KOPT-K1 (cell line): Measurements from ENCODE around the gene PLP1.
"Not testable (repeated sequence)": the region's sequence is repeated elsewhere in the genome, so short reads cannot be mapped to it uniquely, and the experiment has no call there.

ENCODE experiments used
- H3K27ac ChIP-seq: fragments of 200-600 bp; sonication (generic); 2 replicates; pipeline ENCODE4 v1.5.1; 2016; ENCODE audit warnings: antibody characterized with exemption, mild to moderate bottlenecking, low read depth, low read length; ENCODE audit not compliant: poor library complexity, severe bottlenecking
- H3K36me3 ChIP-seq: fragments of 200-600 bp; sonication (generic); 2 replicates; pipeline ENCODE4 v1.5.1; 2017; ENCODE audit warnings: antibody characterized with exemption, mild to moderate bottlenecking, low read length, moderate library complexity; ENCODE audit not compliant: insufficient read depth
- H3K9me3 ChIP-seq: fragments of 200-600 bp; sonication (generic); 2 replicates; pipeline ENCODE4 v1.5.1; 2017; ENCODE audit warnings: antibody characterized with exemption, low read length, mild to moderate bottlenecking; ENCODE audit not compliant: insufficient read depth, poor library complexity, severe bottlenecking

Gene PLP1

GRCh38 chrX:103776546-103776945 is at the start of gene PLP1:
Gene PLP1, plus strand, starts transcription at chrX:103776840. Its CDS starts 156 bp downstream, at chrX:103776996.
- no peak within 1 kb of the TSS for H3K27ac ChIP-seq
- H3K9me3 ChIP-seq = no peaks in the 10 kb centered on the region
- H3K36me3 ChIP-seq = no peaks in the 10 kb centered on the region

DNA sequence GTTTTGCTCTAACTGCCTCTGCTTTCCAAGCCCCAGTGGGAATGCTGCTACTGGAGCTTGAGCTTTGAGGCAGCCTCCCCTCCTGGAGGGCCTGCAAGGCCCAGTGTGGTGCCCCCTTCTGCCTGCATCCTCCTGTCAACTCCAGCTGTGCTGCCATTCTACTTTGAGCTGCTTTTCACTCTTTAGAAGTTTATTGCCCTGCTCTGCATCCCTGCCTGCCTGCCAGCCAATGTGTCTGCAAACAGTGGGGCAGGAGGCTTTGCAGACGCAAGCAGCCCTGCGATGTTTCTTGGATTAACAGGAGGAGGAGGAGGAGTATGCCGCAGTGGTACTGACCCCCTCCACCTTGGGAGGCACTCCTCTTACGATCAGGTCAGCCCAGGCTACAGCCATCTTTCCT is 49.5 kb upstream of the PLP1 start:
- Histone ChIP-seq H3K27ac (no peak overlapping the region), H3K36me3 (no peaks in the 10 kb centered on the region), H3K9me3 (no peaks in the 10 kb centered on the region)

- no peaks in the 10 kb centered on the region for H3K9me3 ChIP-seq
- H3K27ac ChIP-seq = no peak overlapping the region
- no peaks in the 10 kb centered on the region for H3K36me3 ChIP-seq
These were observed 47.6 kb upstream of the PLP1 start for GRCh38 chrX:103729015-103729414.

DNA sequence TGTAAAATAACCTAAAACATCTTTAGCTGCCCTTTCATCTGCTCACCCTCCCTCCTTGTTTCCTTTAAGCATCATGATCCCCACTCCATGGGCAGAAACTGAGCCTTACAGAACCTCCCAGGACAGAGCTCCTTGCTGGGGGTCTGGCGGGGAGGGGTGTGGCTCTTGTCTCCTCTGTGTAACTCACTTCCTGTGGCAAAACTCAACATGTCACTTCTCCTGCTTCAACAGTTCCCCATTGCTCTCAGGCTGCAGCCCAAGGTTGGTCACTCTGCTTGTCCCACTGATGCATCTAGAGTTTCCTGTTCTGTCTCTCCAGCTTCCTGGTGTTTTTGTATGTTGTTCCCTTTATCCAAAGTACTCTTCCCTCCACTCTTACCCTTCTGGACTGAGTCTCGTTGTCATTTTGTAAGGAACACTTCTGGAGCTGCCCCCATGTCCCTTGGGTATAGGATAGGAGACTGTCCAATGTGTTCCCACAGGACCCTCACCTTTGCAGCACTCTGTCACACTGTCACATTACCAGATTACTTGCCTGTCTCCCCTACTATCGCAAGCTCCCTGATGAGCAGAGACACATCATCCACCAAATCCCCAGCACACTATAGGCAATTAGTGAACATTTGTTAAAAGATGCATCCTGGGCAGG is 46.4 kb upstream of the PLP1 start:
- no peaks in the 10 kb centered on the region for H3K36me3 ChIP-seq
- no peaks in the 10 kb centered on the region for H3K9me3 ChIP-seq
- H3K27ac ChIP-seq = no peak overlapping the region

- Histone ChIP-seq H3K9me3 (no peaks in the 10 kb centered on the region), H3K36me3 (no peaks in the 10 kb centered on the region), H3K27ac (no peak overlapping the region)
These were observed 45.7 kb upstream of the PLP1 start for GRCh38 chrX:103730796-103731493.

DNA sequence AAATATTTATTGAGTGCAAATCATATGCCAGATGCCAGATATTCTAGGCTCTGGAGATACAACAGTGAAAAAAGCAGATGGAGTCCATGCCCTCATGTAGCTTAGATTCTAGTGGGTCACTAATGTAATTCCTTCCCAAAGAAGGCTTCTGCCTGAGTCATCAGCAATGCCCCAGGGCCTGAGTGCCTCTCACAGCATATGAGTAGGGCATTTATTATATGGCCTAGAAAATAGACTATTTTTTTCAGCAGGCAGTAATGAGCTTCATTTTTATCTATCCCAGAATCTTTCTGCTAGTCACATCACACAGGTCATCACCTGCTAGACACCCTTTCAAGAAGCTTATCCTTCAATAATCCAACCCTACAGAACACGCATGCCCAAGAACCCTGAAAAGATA is 43.6 kb upstream of the PLP1 start:
- Histone ChIP-seq H3K36me3 (no peaks in the 10 kb centered on the region), H3K27ac (no peak overlapping the region), H3K9me3 (no peaks in the 10 kb centered on the region)

GRCh38 chrX:103734125-103734760 is 42.4 kb upstream of the PLP1 start:
- Histone ChIP-seq H3K9me3 (no peaks in the 10 kb centered on the region), H3K36me3 (no peaks in the 10 kb centered on the region), H3K27ac (no peak overlapping the region)

DNA sequence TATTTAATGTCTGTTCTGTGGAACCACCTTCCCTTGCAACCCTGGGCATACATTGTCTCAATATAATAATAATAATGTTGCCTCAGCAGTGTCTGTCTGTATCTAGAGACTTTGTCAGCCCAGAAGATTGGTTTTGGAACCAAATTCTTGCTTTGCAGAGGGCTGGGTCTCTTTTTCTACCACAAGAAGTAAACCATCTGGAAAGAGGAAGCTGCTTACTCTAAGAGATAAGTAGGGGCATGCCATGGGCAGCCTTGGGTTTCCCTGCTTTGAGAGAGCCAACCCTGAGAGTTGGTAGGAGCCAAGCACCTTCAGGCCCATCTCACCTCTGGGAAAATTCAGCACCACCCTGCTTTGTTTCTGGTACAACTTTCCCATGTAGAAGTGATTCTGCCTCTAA is 38.9 kb upstream of the PLP1 start:
- Histone ChIP-seq H3K36me3 (no peaks in the 10 kb centered on the region), H3K9me3 (no peaks in the 10 kb centered on the region), H3K27ac (no peak overlapping the region)

DNA sequence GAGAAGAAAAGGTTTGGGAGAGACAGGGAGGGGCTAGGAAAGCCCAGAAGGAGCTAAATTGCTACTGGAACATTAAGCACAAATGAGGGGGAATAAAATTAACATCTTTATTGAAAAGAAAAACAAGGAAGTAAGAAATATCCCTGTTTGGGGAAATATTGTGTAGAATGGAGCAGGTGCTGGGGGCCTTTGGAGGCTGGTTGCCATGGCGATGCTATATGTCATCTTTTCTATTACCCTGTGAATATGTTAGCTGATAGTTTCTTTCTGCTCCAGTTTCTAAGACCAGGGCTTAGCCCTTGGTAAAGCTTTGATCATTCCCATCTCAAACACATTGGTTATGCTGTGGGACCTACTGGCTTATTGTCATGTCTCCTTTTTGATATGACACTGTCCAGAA is 37.2 kb upstream of the PLP1 start:
- H3K9me3 ChIP-seq = no peaks in the 10 kb centered on the region
- no peak overlapping the region for H3K27ac ChIP-seq
- no peaks in the 10 kb centered on the region for H3K36me3 ChIP-seq

DNA sequence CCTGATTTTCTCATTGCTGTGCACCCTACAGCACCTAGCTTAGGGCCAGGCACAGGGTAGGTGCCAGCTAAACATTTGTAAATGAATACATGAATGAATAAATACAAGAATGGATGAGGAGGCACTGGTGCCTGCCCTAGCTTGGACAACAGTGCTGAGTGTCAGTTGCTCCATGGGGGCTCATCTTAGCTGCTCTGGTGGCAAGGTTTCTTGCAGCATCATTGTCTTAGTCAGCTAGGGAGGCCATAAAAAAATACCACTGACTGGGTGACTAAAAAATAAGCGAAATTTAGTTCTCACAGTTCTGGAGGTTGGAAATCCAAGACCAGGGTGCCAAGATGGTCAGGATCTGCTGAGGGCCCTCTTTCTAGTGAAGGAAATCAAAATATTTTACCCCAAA is 34.8 kb upstream of the PLP1 start:
- Histone ChIP-seq H3K27ac (no peak overlapping the region), H3K9me3 (no peaks in the 10 kb centered on the region), H3K36me3 (no peaks in the 10 kb centered on the region)

GRCh38 chrX:103742339-103742738 is 34.3 kb upstream of the PLP1 start:
- Histone ChIP-seq H3K27ac (no peak overlapping the region), H3K36me3 (no peaks in the 10 kb centered on the region), H3K9me3 (no peaks in the 10 kb centered on the region)

- Histone ChIP-seq H3K9me3 (no peaks in the 10 kb centered on the region), H3K27ac (no peak overlapping the region), H3K36me3 (no peaks in the 10 kb centered on the region)
These were observed 29.5 kb upstream of the PLP1 start for GRCh38 chrX:103747163-103747562.

DNA sequence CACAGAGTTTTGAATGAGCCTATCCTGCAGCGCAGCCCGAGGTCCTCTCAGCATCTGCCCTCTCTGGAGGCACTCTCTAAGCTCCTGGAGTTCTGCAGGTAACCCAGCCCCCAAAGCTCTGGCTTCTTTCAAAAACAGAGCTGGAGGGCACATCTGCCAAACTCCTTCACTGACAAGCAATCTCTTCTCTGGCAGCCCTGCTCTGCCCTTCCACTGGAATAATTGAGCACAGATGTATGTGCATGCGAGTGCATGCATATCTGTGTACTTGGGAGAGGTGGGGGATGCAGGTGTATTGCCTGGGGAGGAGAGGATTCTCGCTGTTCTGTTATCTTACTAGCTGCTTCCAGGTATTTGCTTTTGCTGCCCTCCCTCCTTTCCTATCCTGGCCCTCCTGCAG is 22.2 kb upstream of the PLP1 start:
- Histone ChIP-seq H3K36me3 (no peaks in the 10 kb centered on the region), H3K9me3 (no peaks in the 10 kb centered on the region)

DNA sequence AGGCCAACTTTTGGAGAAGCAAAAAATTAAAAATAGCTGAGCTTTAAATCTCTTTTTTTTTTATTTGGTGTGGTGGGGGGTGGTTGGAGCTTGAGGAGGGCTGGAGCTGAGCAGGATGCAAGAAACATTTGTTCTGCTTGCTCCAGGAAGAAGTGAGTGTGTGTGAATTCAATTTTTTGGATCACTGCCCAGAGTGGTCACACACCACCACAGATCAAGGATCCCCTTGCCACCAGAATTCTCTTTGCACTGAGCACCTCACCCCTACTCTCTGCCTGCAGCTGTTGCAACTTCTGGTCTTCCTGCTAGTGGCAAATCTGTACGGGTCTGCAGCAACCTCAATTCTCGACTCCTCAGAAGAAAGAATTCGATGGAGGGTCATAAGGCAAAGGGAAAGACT is 19.9 kb upstream of the PLP1 start:
- Histone ChIP-seq H3K27ac (no peak overlapping the region), H3K36me3 (no peaks in the 10 kb centered on the region), H3K9me3 (no peaks in the 10 kb centered on the region)

More for the DNA sequence above, 22.2 kb upstream of the PLP1 start:
- no peak overlapping the region for H3K27ac ChIP-seq

- H3K36me3 ChIP-seq = no peaks in the 10 kb centered on the region
- H3K27ac ChIP-seq = no peak overlapping the region
- no peaks in the 10 kb centered on the region for H3K9me3 ChIP-seq
These were observed 18.1 kb upstream of the PLP1 start for GRCh38 chrX:103758555-103758954.

DNA sequence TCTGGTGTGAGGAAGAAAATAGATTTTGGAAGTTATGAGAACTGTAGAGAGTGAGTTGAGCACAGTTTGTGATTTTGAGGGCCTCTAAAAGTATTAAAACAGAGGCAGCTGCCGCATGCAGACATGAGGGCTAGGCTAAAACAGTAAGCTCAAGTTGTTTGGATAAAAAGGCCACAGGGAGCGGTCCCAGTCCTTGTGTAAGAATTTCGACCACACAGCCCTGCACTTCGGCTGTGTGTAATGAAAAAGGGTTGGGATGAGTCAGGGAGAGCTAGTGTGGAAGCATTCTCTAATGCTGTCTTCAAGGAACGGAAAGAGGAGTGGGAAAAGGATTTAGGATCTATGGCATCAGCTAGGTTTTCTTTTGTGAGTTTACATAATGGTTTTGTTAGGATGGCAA is 13.1 kb upstream of the PLP1 start:
- H3K36me3 ChIP-seq, H3K9me3 ChIP-seq, H3K27ac ChIP-seq: not testable (repeated sequence)
